DMS153 treated with DMSO at 0.1 percent for 48 hours (cell line): ENCODE data around the gene KLHL7.
A peak's percentile ranks its signal among the peaks of the same experiment; 100 is the strongest.

Experiments
- DNase-seq: peaks from one replicate; lab custom pipeline; 2025; ENCODE audit not compliant: unreplicated experiment; lab: John Stamatoyannopoulos, UW

KLHL7 gene, protein sequence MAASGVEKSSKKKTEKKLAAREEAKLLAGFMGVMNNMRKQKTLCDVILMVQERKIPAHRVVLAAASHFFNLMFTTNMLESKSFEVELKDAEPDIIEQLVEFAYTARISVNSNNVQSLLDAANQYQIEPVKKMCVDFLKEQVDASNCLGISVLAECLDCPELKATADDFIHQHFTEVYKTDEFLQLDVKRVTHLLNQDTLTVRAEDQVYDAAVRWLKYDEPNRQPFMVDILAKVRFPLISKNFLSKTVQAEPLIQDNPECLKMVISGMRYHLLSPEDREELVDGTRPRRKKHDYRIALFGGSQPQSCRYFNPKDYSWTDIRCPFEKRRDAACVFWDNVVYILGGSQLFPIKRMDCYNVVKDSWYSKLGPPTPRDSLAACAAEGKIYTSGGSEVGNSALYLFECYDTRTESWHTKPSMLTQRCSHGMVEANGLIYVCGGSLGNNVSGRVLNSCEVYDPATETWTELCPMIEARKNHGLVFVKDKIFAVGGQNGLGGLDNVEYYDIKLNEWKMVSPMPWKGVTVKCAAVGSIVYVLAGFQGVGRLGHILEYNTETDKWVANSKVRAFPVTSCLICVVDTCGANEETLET

DNA sequence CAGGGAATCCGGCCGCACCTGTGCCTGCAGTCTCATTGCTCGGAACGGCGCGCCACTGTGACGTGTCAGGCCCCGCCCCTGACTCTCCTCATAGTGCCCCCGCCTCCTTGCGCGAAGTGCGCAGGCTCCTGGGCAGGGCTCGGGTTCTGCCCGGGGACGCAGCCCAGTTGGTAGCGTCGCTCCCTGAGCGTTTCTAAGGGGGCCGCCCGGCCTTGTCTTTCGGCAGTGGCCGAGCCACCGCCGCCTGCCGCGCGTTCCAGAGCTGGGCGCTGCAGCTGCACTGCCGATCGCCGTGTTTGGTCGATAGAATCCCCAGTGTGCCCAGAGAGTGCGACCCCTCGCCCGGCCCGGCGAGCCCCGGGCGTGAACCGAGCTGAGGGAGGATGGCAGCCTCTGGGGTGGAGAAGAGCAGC, at the start of gene KLHL7:
Gene KLHL7, plus strand, starts transcription at position 142 of the 413 bp plus-strand sequence. Its CDS starts 242 bp downstream, at position 384.
- DNase-seq, result peak; percentile 95

DNA sequence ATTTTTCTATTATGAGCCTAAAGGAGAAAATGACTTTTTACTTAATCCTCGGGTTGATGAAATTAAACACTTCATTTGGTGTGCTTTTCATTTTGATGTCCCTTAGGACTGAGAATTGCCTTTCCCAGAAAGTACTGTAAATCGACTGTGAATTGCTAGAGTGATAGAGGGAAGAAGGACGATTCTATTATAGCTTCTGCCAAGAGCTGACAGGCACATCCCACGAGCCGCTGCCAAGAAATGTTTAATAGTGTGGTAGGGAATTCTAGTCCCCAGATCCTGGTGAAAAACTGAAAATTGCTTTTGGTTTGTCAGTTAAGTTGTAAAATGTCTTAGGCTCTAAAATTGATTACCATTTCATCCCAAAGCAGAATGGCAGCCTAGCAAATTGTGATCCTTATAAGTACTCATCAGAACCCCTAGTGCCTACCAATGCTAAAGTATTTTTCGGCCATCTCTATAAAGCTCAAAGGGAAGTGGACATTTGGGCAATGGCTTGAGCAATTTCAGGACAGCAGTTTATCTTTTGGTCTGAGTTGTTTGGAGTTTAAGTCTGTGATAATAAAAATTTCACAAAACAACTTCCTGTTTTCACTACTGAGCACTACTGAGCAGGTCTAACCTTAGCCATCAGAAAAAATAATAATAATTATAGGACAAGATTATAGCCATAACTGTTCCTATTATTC, 47.0 kb upstream of the KLHL7 start:
- no peak for DNase-seq

DNA sequence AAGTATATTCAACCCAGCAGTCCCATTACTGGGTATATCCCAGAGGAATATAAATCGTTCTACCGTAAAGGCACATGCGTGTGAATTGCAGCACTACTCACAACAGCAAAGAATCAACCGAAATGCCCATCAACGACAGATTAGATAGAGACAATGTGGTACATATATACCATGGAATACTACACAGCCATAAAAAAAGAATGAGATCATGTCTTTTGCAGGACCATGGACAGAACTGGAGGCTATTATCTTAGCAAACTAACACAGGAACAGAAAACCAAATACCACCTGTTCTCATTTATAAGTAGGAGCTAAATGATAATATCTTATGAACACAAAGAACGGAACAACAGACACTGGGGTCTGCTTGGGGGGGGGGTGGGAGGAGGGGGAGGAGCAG, 44.3 kb upstream of the KLHL7 start:
- DNase-seq, result no peak

DNA sequence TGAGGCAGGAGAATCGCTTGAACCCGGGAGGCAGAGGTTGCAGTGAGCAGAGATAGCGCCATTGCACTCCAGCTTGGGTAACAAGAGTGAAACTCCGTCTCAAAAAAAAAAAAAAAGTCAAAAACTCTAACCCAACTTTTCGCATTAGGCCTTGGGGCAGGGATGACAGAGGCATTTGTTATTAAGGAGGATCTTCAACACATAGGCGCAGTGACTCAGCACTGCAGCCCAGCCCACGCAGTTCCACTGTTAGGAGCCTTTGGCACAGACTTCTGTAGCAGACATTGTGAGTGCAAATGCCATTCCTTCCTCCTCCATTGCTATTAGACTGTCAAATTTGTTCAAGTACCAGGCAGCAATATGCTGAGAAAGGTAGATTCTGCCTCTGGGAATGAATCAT, 43.1 kb upstream of the KLHL7 start:
- DNase-seq, result no peak

DNA sequence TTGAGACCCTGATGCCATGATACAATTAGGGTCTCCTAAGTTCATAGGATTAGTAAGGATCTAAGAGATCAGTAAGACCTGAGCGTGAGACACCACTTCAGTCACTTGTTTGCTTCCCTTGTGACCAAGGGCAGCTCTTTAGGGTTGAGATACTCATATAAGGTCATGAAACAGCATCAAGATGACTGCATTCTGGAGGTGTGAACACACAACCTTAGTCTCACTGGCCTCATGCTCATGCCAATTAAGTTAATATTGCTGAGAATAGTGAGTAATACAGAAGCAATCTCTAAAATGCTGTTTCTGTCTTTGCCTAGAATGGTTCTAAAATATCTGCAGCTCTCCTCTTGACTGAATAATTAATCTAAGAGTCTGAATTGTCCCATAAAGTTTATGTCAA, 39.6 kb upstream of the KLHL7 start:
- no peak for DNase-seq

DNA sequence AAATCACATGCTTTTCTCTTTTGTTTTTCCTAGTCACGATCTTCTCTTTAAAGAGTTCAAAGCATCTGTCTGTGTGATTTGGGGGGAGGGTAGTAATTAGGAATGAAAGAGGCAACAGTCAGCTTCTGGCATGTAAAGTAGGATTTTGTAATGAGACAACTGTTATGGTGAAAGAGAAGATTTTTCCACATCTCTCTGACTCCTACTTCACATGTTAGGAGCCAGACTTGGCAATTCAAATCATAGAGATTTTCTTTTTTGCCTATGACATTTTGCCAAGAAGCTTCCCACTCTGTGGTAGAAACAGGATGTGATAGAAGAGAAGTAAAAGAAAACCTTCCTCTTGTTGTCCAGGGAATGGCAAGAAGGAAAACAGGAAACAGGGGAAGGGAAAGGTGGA, 38.3 kb upstream of the KLHL7 start:
- no peak for DNase-seq

DNA sequence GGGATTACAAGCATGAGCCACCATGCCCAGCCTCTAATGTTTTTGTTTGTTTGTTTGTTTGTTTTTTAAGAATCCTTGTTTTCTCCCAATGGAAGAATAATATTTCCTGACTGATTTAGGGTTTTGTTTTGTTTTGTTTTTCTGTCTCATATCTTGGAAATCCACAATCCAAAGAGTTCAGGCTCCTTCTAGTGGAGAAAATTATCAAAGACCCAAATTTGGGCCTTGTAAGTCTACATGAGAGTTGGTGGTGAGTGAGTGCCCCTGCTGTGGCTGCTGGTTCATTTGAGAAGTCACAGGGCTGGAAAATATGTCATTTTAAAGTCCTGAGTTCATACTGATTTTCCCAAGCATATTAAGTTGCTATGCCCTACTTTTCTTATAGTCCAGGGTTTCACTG, 33.5 kb upstream of the KLHL7 start:
- DNase-seq, result no peak

DNA sequence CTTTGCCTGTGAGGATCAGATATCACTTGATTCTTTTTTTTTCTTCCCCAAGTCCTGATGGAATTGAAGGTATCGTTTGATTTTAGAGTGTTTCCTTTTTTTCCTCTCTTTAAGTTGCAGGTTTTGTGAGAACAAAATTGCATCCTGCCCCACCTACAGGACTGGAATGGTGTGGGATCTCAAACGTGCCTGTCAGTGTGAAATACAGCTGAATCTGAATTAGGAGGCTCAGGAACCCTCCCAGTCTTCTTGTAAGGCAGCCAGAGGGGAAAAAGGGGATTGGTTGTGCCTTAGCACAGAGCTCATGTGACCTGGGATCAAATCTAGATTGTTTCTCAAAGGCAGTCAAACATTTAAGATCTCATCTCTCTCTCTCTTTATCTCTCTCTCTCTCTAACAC, 32.7 kb upstream of the KLHL7 start:
- DNase-seq, result no peak

DNA sequence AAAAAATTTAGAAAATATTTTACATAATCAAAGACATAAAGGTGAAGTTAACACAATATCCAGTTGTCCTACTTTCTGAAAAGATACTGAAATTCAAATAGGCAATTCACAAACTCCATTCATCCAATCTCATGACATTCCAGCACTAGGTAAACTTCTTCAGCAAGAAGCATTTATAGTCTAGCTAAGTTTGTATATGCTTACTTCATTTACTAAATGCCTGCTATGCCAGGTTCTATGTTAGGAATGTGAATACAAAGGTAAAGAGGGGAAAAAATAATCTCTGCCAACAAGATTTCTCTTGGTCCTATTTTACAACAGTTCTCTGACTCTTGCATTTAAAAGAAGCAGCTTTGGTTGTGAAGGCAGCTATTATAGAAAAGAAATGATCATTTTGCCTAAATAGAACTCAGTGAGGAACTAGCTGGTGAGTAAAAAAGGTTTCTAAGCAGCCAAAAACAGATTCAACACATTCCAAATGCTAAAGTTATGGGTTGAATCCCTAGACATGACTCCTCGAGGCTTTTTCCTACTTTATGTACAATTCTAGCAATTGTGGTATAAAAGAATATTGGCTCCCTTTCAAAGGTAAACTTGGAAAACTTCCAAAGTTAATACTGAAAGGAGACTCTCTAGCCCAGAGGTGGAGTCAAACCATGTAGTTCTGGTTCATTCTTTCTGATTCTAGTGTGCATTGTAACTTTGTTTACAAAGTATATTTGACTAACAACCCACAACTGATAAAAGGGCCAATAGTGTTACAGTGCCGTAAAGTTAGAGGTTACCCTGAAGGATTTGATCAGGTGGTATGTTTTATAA, 30.9 kb upstream of the KLHL7 start:
- DNase-seq, result peak; percentile 89

DNA sequence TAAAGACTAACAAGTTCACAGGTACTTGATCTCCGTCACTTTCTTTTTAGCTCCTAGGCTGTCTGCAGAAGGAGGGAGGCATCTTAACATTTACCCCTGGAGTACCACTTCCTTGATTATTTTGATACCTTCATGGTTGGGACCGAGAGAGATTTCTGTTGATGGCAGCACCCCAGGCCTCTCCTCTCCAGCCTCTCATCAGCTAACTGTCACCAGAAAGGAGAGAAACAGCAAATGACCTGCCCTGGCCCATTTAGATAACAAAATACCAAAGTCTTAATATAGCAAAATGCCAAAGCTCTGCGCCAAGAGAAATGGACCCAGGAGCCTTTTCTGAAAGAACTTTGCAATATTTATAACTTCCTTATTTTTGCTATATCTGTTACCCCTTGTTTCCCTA, 30.0 kb upstream of the KLHL7 start:
- DNase-seq, result no peak

DNA sequence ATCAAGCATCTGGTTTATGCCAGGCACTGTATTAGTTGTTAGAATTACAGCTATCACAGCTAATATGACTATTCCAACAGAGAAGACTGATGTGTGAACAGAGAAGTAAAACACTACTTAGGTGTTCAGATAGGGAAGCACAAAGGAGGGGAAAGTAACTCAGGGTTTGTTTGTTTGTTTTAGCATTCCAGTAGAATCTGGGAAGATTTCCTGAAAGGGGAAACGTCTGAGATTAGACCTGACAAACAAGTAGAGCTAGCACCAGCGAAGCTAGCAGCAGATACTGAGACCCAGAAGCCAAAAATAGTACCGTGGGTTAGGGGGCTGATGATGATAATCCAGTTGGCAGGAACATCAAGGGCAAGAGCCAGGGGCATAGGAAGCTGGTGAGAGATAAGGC, 28.8 kb upstream of the KLHL7 start:
- DNase-seq, result no peak

DNA sequence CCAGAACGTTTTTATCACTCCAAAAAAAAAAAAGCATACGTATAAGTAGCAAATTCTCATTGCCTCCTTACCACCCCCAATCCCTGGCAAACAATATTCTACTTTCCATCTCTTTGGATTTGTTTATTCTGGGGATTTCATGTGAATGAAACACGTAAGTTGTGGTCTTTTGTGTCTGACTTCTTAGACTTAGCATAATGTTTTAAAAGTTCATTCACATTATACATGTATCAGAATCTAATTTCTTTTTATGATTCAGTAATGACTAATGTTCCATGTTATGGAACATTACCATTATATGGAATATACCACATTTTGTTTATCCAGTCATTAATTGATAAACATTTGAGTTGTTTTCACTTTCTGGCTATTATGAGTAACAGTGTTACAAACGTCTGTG, 12.5 kb upstream of the KLHL7 start:
- no peak for DNase-seq

DNA sequence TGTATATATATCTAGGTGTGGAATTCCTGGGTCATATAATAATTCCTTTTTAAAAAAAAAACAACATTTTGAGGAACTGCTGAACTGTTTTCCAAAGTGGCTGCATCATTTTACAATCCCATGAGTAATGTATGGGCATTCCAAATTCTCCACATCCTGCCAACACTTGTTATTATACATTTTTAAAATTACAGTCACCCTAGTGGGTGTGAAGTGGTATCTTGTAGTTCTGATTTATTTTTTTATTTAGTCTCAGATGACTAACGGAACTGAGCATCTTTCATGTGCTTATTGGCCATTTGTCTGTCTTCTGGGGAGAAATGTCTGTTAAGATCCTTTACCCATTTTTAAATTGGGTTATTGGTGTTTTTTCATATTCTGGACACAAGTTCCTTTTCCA, 12.0 kb upstream of the KLHL7 start:
- DNase-seq, result no peak

DNA sequence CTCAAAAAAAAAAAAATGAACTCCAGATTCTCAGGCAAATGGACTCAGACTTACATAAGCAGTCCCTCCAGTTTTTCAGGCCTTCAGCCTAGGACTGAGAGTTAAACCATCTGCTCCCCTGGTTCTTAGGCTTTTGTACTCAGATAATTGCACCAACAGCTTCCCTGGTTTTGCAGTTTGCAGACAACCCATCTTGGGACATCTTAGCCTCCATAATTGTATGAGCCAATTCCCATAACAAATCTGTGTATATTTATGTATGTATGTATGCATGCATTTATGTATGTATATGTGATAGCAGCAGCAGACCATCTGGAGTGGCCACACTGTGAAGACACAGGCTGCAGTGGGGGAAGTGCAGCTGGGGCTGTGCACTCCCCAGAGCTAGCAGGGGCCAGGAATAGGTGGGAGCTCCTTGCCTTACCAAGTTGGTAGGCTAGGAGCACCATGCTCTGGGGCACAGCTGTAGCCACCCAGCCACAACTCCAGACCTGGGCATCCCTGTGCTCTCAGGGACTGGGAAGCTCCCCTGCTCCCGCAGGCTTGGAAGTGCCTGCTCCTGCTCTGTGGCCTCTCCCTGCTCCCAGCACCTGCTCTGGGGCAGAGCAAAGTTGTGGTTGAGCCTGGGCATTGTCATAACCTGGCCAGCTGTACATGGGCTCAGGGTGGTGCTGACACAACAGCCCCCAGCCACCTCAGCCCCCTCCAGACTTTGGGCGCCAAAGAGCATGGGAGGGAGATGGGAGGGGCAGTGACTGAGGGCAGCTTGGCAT, 8.9 kb upstream of the KLHL7 start:
- DNase-seq, result no peak

DNA sequence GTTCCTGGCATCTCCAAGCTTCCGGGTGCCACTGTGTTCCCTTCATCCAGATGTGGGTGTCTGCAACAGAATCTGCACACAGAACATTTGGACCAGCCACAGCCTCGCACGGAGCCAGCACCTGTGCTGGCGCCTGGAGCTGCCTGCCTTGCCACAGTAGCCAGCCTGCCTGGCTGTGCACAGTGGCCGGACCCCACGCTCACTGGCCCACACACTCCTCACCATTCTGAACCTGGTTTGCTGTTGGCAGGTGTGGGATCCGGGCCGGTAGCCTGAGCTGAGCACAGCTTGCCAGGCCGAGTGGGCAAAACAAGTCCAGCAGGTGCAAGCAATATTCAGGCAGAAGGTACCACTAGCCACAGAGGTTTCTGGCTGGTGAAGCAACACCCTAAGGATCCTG, 7.6 kb upstream of the KLHL7 start:
- no peak for DNase-seq

DNA sequence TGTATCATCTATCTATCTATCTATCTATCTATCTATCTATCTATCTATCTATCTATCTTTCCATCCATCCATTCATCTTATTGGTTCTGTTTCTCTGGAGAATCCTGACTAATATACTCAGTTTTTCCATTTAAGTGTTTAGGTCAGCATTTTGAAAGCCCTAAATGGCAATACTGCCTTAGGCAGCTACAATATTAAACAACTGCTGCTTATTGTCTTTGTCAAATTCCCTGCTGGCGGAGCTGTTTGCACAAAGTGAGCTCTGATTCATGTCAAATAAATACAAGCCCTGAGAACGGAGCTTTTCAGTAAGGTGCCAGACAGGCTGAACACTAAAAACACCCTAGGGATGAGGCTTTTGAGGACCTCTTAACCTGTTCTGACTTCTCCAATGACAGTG, 7.1 kb upstream of the KLHL7 start:
- no peak for DNase-seq

DNA sequence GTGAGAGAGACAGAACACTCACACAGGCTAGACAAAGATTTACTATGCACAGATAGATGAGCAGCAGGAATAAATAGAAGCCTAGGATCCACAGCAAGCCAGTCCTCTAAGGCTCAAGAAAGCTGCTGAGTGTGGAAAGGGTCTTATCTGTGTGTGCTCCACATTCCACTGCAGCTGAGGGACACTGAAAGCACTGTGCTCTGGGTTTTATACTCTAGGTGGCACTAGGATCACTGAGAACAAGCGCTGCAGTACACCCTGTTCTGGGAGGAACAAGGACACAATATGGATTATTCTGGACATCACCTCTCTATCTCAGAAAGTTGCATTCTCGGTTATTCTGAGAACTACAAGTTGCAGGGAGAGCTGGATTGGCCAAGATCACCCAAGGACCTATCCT, 4.9 kb upstream of the KLHL7 start:
- no peak for DNase-seq

DNA sequence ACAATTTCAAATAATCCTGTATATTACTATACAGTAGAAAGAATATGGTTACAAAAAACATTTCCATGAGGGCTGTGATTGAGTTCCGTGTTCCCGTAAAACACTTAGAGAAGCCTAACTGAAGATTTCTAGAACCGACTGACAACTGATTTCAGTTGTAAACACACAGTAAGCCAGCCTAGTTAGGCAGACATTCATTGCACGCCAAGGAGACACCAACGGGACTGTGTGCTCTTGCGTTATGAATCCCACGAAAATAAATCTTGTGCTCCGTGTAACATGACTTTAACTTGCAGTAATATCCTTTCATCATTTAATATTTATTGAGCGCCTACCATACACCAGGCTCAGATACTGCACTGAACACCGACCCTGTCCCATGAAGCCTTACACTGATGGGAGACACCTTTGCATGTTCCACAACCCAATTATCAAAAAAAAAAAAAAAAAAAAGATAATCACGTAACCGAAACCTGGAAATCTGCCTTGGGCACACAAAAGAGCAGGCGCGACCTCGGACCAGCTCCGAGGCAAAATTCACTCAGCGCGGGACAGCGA, 420 bp upstream of the KLHL7 start:
- peak; percentile 65 for DNase-seq

DNA sequence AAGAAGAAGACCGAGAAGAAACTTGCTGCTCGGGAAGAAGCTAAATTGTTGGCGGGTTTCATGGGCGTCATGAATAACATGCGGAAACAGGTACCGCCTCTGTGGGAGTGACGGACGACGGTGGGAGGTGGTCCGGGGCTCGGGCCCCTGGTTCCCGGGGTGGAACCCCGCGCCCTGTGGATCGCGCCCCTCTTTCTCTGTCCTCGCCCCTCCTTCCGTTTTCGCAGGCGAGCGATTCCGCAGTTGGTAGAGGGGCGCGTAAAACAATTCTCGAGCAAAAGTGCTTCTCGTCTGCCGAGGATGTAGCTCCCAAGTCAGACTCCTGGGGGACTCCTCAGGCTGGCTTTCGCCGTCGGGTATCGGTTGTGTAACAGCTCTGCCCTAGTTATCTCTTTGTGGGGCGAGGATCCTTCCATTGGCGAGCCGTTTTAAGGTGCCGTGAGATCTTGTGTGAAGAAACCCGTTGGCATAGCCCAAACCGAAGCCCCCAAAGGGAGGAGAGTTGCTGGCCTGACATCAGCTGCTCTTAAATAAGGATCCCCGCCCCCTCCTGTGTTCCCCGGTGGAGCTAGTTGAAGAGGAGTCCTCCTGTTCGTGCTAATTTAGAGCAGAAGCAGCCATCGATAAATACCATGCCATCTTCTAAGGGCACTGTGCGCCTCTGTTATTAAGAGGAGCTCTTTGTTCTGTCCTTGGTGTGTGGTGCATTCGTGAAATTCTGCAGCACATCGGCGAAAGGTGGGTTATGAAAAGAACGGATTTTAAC, 655 bp downstream of the KLHL7 start:
- peak; percentile 49 for DNase-seq
